CD4-positive, alpha-beta T cell treated with Interleukin-4 for 4 hours (primary cell): ENCODE measurements around the gene SLC25A47.
"Not testable (repeated sequence)": the region's sequence is repeated elsewhere in the genome, so short reads cannot be mapped to it uniquely, and the experiment has no call there.

Experiments used
- DNase-seq: peaks from one replicate; pipeline ENCODE4 v3.0.0-alpha.2; 2020

Gene SLC25A47

DNA sequence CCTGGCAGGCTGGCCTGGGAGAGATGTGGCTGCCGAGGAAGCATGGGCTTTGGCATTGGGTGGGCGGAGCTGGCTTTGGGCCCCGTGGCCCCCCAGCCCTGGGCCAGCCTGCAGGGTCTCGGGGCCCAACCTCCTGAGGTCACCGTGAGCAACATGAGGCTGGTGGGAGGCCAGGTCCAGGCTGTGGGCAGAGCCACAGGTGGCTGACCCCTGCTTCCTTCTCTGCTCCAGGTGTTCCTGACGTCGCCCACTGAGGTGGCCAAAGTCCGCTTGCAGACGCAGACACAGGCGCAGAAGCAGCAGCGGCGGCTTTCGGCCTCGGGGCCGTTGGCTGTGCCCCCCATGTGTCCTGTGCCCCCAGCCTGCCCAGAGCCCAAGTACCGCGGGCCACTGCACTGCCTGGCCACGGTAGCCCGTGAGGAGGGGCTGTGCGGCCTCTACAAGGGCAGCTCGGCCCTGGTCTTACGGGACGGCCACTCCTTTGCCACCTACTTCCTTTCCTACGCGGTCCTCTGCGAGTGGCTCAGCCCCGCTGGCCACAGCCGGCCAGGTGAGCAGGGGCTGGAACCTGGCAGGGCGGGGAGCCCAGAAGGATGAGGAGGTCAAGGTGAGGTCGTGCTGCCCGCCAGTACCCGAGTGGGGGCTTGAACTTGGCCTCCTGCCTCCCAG lies 5.5 kb downstream of the SLC25A47 start:
- no peak for DNase-seq

- DNase-seq = no peak
These were observed 6.3 kb downstream of the SLC25A47 start for GRCh38 chr14:100329233-100330006.

- DNase-seq = no peak
These were observed 6.8 kb downstream of the SLC25A47 start for GRCh38 chr14:100330007-100330344.

GRCh38 chr14:100330388-100330931 lies 7.3 kb downstream of the SLC25A47 start:
- DNase-seq = no peak

- no peak for DNase-seq
These were observed 9.0 kb downstream of the SLC25A47 start for GRCh38 chr14:100332071-100332639.

GRCh38 chr14:100332797-100333196 lies 9.7 kb downstream of the SLC25A47 start:
- no peak for DNase-seq

- DNase-seq = no peak
These were observed 10.2 kb downstream of the SLC25A47 start for GRCh38 chr14:100333311-100333710.

- no peak for DNase-seq
These were observed 10.7 kb downstream of the SLC25A47 start for GRCh38 chr14:100333827-100334226.

GRCh38 chr14:100334904-100335303 lies 11.8 kb downstream of the SLC25A47 start:
- DNase-seq = no peak

DNA sequence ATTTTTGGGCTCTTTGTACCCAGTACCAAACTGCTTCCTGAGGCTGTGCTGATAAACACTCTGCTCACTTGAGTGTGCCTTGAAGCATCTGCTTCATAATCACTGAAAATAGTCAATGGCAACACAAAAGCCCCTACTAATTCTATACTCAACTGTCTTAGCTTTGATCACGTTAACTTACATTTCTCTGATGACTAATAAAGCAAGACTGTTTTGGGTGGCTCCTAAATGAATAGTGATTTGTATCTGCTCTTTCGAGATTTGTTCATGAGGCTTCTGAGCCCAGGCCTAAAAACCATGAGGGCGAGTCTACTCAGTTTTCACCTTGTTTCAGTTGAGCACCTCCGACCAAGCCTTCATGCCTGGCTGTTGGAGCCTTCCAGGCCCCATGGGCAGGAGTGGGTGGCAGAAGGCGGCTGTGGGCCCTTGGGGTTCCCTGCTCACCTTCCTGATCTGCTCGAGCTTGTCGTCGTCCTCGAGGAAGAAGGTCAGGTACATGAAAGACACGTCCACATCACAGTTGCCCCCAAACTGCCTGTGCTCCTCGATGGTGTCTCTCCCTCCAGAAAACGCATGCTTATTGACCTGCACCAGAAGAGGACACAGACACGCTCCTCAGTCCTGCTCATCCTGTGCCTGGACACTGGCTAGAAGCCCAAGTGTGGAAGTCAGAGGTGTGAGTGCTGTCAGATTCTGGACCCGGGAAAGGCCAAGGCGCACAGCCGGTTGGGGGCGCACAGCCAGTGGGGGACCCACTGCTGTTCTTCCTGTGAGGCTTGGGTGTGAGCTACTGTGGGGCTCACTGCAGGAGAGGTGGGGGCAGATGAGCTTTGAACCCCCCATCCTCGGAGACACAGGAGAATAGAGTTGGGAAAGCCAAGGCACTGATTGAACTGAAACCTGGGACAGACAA lies 13.7 kb downstream of the SLC25A47 start:
- no peak for DNase-seq

- DNase-seq = no peak
These were observed 16.8 kb downstream of the SLC25A47 start for GRCh38 chr14:100339766-100340422.

GRCh38 chr14:100340423-100340813 lies 17.3 kb downstream of the SLC25A47 start:
- DNase-seq = no peak

DNA sequence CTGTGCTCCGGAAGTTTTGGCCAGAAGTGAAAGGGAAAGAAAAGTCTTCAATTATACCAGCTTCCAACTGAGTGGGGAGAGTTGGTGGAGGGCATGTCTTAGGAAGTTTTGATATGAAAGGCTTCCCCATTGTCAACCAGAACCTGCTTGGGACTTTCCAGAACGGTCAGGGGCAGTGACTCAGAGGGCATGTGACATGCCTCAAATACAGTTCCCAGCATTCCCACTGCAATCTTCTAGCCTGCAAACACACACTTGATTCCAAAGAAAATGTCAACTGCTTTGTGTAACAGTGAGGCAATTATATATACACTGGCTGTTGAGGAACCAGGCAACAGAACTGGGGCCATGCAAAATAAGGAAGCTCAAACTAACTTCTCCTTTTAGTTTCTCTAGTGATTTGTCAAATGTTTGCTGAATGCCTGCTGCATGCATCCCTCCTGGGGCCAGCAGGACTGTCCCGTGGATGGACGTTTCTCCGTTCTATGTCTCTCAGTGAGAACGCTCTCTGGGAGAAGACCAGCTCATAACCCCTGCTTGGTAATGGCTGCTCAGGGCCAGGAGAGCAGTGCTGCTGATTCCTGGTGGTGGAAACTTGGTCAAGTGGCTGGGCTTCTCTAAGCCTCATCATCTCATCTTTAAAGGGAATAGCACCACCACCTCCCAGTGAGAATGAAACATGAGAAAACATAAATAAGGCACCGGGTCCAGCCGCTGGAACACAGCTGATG lies 18.3 kb downstream of the SLC25A47 start:
- peak; percentile 40 for DNase-seq

DNA sequence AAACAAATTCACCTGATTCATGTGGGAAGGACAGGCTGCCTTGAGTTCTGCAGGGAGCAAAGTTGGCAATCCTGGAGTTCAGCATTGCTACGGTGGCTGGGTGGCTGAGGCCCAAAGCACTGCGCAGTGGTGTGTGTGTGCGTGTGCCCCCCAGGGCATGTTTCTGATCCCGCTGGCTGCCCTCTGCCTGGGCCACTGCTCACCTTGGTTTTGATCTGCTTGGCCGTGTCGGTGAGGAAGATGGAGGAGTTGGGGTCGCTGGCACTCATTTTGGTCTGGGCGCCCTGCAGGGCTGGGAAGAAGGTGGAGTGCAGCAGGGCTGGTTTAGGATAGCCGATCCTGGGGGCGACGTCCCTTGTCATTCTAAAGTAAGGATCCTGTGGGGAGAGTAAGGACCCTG lies 19.1 kb downstream of the SLC25A47 start:
- no peak for DNase-seq

- not testable (repeated sequence) for DNase-seq
These were observed 19.7 kb downstream of the SLC25A47 start for GRCh38 chr14:100342826-100343225.

- DNase-seq = not testable (repeated sequence)
These were observed 21.5 kb downstream of the SLC25A47 start for GRCh38 chr14:100344657-100345056.

- no peak for DNase-seq
These were observed 22.6 kb downstream of the SLC25A47 start for GRCh38 chr14:100345711-100346110.

DNA sequence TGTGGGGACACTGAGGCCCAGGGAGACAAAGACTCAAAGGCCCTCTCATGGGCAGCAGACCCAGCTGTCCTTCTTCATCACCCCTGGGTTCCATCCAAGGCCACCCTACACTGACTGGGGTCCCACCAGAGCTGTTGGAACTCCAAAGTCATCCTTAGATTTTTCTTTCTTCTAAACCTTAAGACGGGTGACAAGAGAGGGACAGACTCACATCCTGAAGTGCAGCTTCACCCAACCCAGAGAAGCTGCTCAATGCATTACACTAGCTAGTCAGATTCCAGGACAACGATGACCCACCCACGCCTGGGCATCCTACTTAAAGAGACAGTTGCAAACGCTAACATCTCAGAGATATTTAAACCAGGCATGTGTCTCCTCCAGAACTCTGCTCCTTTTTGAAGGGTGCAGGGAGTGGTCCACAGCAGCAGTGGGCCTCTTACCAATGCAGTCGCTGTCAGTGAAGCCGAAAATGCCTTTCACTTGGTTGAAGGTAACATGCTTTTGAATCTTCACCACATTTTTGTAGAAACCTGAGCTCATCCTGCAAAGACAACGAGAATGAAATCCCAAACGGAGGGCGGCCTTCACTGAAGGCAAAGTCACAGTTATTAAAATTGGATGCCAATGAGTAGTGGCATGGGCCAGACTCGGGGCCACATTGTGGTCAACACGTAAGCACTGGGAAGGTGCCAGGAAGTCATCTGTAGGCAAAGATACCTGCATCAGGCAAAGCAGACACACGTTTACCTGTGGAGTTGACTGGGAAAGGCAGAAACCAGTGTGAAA lies 23.4 kb downstream of the SLC25A47 start:
- no peak for DNase-seq

DNA sequence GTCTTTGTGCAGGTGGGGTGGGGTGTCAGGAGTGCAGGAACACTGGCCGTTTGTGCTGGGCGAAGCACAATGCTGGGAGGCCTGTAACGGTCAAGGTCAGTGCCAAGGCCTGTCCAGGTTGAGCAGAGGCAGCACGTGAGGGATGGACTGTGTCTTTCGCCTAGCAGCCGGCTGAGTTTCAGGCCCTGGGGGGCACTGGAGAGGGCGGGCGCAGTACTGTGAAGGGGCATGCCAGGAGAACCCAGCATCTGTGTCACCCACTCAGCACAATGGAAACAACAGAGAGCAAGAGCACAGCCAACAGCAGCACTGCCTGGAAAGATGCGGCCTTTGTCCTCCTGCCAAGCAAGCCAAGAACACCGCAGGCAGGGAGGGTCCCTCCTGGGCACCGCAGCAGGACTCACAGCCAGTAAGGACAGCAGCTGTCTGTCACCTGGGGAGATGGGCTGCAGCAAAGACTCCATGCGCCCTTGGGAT lies 25.2 kb downstream of the SLC25A47 start:
- DNase-seq = no peak
